ENCODE results near the gene USP10.

GRCh38 chr16:84810518-84811273 is 110.9 kb downstream of the USP10 start:
- TF ChIP-seq CTCF (conservative IDR thresholded peaks at IDR 0.05; ENCODE audit: low read length) (no peak), EZH2phosphoT487 (IDR thresholded peaks at IDR 0.05; ENCODE audit: borderline replicate concordance, low read depth, low read length) (no peak)

All from OCI-LY7 (cell line).